Sigmoid colon (tissue), 7 donors: ENCODE results near the gene TWIST1. TPM values are rescaled to one million over a fixed set of nuclear protein-coding genes. Genes with fewer than 3 reads are reported as not detected.

Source experiments
- DNase-seq: peaks from one replicate; pipeline ENCODE4 v3.0.0-alpha.2; 2019
- H3K27ac ChIP-seq, 4 donors: fragments of 200-600 bp; sonication (generic); one replicate each; pipeline ENCODE4 v1.5.1; 2016 to 2019; ENCODE audit warnings: mild to moderate bottlenecking in 1 of 4
- H3K27me3 ChIP-seq, 3 donors: fragments of 200-600 bp; sonication (generic); one replicate each; pipeline ENCODE4 v1.5.1; 2019; ENCODE audit warnings: mild to moderate bottlenecking in 1 of 3
- H3K36me3 ChIP-seq, 4 donors: fragments of 200-600 bp; sonication (generic); one replicate each; pipeline ENCODE4 v1.5.1; 2016 to 2019
- H3K4me1 ChIP-seq, 4 donors: fragments of 200-600 bp; sonication (generic); one replicate each; pipeline ENCODE4 v1.5.1; 2017 to 2019
- H3K4me3 ChIP-seq, 4 donors: fragments of 200-600 bp; sonication (generic); one replicate each; pipeline ENCODE4 v1.5.1; 2017 to 2019; ENCODE audit warnings: mild to moderate bottlenecking in 2 of 4, moderate library complexity in 1 of 4
- H3K9me3 ChIP-seq, 4 donors: fragments of 200-600 bp in 3 of 4; sonication (generic) in 3 of 4; one replicate each; pipeline versions ENCODE4 v1.5.1 to v1.6.1; 2013 to 2019
- EP300 ChIP-seq, 4 donors: sonication (generic); formaldehyde crosslinking; IDR thresholded peaks; one replicate each; pipeline ENCODE4 v1.6.1; 2017; ENCODE audit warnings: antibody characterized with exemption in 4 of 4
- POLR2A ChIP-seq, 2 donors: fragments of 450-650 bp; IDR thresholded peaks; one replicate each; pipeline ENCODE4 v1.6.1; 2016; ENCODE audit warnings: antibody characterized with exemption in 2 of 2, mild to moderate bottlenecking in 2 of 2, moderate library complexity in 2 of 2
- POLR2AphosphoS5 ChIP-seq, 4 donors: sonication (generic); formaldehyde crosslinking; IDR thresholded peaks; one replicate each; pipeline ENCODE4 v1.6.1; 2017; ENCODE audit warnings: antibody characterized with exemption in 4 of 4
- WGBS, 2 donors: extraction: QIAGEN DNeasy Blood & Tissue Kit; methylation state at CpG; one replicate each; pipeline ENCODE4 v1.1.7; 2013; 5-methylcytosine and 5-hydroxymethylcytosine counted together
- intact Hi-C: fragments of 100-400 bp; cut with DNase I; formaldehyde crosslinking; loops from one replicate; pipeline ENCODE4 v1.15.1; 2023
- polyA plus RNA-seq, 3 donors: library from polyadenylated mRNA; stranded (reverse); fragments of 200-250 nt; gene quantifications; one replicate each; pipeline ENCODE4 v1.2.3, GENCODE V29; 2013
- total RNA-seq, 4 donors: library from RNA; depleted of rRNA; stranded (reverse); fragments of >200 nt; gene quantifications; one replicate each; pipeline ENCODE4 v1.1.0, GENCODE V29; 2016
- TF ChIP-seq, protein P1 (sequence below), 4 experiments: fragments of 450-650 bp in 3 of 4; fragments of 200-600 bp in 1 of 4; IDR thresholded peaks; one replicate each; pipeline ENCODE4 v1.5.1; 2016 to 2019; ENCODE audit warnings: antibody characterized with exemption in 4 of 4, mild to moderate bottlenecking in 3 of 4, moderate library complexity in 2 of 4
- donor health status: healthy with polysubstance abuse.
- donor health status: Bipolar disorder and iron deficiency.
- donor health status: healthy.

Gene TWIST1
- total and polyA plus RNA-seq, 7 donors: 1.0 to 17.8 (median 2.9) TPM; not detected in 1

DNA sequence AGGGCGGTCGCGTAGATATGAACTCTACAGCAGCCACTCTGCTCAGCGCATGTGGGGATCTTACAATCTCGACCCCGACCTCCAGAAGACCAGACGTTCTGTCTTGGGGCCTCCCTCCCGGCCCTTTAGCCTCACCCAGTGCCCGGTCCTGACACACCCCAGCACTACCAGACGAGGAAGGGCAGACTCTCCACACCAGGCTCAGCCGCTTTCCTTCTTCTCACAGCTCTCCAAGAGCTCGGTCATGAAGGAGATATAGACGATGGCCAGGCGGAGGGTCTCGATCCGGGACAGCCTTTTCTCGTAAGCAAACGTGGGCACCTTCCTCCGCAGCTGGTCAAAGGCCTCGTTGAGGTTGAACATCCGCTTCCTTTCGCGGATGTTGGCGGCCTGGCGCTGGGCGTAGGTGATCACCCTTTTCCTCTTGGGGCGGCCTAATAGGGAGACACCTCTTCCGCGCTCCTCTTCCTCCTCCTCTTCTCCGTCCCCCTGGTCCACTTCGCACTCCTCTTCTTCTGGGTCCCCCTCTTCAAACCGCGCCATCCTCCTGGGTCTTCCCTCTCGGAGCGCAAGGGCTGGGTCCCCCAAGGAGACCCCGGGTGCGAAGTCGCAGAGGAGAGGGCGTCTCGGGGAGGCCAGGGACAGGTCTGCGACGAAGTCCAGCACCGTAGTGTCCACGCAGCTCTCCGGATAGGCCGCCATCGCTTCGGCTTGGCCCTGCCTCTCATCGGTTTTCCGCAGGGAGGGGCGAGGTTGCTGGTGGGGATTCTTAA lies 27.4 kb upstream of the TWIST1 start, which contains the start of gene FERD3L:
TSS of gene FERD3L (minus strand) at position 761 of the 773 bp plus-strand sequence. CDS start at position 702, 59 bp downstream.
- Histone ChIP-seq H3K4me3 (peak within 1 kb of the TSS in 1 of 4 donors; percentile 13), H3K27me3 (peaks cover 8 to 53% (median 35%) of the 10 kb centered on the region in 3 donors), H3K36me3 (no peaks in the 10 kb centered on the region), H3K9me3 (no peaks in the 10 kb centered on the region), H3K27ac (no peak within 1 kb of the TSS), H3K4me1 (peaks cover 0 to 22% (median 8%) of the 10 kb centered on the region in 4 donors)
- peak; percentile 50 for DNase-seq
- intact Hi-C loops: no loop called here
- 7 to 29% methylated on average over 51 of the region's 51 CpGs for WGBS, 2 donors
- TF ChIP-seq POLR2AphosphoS5 (IDR thresholded peaks at IDR 0.05) (no peak), EP300 (IDR thresholded peaks at IDR 0.05) (no peak), POLR2A (IDR thresholded peaks at IDR 0.05) (no peak)

DNA sequence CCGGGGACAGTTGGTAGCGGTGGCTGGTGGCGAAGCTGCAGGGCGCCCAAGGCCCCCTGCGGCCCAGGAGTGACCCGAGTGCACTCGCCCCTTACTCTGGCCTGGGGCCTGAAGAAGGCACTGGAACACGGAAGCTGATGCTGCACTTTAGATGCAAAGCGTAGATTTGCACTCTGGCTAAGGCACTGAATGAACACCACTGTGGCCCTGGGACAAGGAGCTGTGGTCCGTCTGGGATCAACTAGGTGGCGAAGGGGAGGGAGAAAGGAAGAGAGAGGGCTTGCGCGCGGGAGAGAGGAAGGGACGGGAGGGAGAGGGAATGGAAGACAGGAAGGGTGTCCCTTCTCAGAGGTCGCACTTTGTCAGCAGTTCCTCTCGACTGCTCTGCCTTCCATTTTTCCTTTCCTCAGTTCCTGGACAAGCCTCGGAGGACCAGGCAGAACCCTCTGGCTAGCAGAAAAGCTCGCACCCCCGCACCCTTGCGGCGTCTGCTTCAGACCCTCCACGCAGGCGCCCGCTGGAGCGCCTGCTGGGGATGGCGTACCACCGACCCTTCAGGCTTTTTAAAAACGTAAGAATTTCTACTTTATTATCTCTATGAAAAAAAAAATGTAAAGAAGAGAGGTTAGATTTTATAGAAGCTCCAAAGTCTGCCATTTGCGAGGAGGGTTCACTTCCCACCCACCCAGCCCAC lies 26.6 kb upstream of the TWIST1 start:
- peaks cover 8 to 53% (median 35%) of the 10 kb centered on the region in 3 donors for H3K27me3 ChIP-seq
- H3K9me3 ChIP-seq: no peaks in the 10 kb centered on the region
- peak overlapping the region in 1 of 4 donors; percentile 13 for H3K4me3 ChIP-seq
- WGBS, 2 donors: 5 to 12% methylated on average over 30 of the region's 30 CpGs
- DNase-seq: no peak
- intact Hi-C loops: no loop called here
- no peak overlapping the region for H3K27ac ChIP-seq
- TF ChIP-seq EP300 (IDR thresholded peaks at IDR 0.05): no peak
- no peak for TF ChIP-seq POLR2AphosphoS5 (IDR thresholded peaks at IDR 0.05)
- TF ChIP-seq, protein P1, sequence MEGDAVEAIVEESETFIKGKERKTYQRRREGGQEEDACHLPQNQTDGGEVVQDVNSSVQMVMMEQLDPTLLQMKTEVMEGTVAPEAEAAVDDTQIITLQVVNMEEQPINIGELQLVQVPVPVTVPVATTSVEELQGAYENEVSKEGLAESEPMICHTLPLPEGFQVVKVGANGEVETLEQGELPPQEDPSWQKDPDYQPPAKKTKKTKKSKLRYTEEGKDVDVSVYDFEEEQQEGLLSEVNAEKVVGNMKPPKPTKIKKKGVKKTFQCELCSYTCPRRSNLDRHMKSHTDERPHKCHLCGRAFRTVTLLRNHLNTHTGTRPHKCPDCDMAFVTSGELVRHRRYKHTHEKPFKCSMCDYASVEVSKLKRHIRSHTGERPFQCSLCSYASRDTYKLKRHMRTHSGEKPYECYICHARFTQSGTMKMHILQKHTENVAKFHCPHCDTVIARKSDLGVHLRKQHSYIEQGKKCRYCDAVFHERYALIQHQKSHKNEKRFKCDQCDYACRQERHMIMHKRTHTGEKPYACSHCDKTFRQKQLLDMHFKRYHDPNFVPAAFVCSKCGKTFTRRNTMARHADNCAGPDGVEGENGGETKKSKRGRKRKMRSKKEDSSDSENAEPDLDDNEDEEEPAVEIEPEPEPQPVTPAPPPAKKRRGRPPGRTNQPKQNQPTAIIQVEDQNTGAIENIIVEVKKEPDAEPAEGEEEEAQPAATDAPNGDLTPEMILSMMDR (IDR thresholded peaks at IDR 0.05): no peak
- peaks cover 0 to 22% (median 8%) of the 10 kb centered on the region in 4 donors for H3K4me1 ChIP-seq
- H3K36me3 ChIP-seq: no peaks in the 10 kb centered on the region

DNA sequence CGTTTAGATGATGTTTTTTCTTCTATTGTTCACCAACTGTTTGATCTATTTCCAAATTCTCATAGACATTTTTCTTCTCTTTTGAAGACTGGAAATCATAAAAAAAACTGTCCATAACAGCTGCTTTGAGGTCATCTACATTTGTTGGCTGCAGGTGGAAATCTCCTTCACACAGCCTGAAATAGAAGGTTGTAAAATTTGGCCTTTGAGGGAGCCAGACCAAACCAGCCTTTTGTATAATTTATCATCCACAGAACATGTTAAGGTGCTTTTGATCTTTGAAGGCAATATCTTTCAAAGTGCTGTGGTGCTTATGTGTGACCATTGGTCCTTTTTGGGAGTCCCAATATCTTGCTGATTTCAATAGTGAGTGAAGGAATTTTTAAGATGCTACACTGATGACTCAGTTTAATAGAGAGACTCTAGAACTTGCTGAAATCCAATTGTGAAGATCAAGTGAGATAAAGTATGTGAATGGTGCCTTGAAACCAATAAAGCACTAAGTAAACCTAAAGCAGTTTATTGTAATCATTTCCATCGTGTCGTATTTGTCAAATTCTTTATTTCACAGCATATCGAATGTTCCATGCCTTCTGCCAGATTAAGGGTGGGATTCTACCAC lies 22.4 kb upstream of the TWIST1 start:
- peaks cover 0 to 23% (median 16%) of the 10 kb centered on the region in 3 donors for H3K27me3 ChIP-seq

DNA sequence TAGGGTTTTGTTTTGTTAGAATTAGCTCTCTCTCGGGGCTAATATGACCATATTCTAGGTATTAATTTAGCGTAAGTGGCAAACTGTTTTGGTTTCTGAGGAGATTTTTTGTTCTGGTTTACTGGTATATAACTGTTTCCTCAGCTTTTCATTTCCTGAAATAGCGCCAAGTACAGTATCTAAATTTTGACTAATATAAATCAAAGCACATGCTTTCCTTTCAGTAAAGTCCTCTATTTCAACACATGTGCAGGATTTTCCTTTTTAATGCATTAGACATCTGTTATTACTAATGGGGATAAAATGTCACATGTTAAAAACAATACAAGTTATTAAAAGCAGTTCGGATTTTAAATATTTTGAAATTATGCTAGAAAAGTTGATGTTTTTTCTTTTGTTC lies 16.4 kb upstream of the TWIST1 start:
- TF ChIP-seq POLR2AphosphoS5 (IDR thresholded peaks at IDR 0.05) (no peak), POLR2A (IDR thresholded peaks at IDR 0.05) (no peak), EP300 (IDR thresholded peaks at IDR 0.05) (no peak)
- TF ChIP-seq, protein P1 (IDR thresholded peaks at IDR 0.05): no peak
- H3K9me3 ChIP-seq: no peaks in the 10 kb centered on the region
- no peaks in the 10 kb centered on the region for H3K27me3 ChIP-seq
- H3K27ac ChIP-seq: no peak overlapping the region
- WGBS, 2 donors: 71 to 75% methylated on average over 4 of the region's 4 CpGs
- no peak for DNase-seq
- no peak overlapping the region for H3K4me3 ChIP-seq
- H3K4me1 ChIP-seq: no peaks in the 10 kb centered on the region
- intact Hi-C loops: no loop called here
- no peaks in the 10 kb centered on the region for H3K36me3 ChIP-seq

More for the DNA sequence above, 22.4 kb upstream of the TWIST1 start:
- no peak for DNase-seq
- WGBS, 2 donors: 75 to 83% methylated on average over 4 of the region's 4 CpGs
- TF ChIP-seq EP300 (IDR thresholded peaks at IDR 0.05) (no peak), POLR2AphosphoS5 (IDR thresholded peaks at IDR 0.05) (no peak), POLR2A (IDR thresholded peaks at IDR 0.05) (no peak)
- TF ChIP-seq, protein P1 (IDR thresholded peaks at IDR 0.05): no peak
- intact Hi-C loops: no loop called here
- H3K4me3 ChIP-seq: no peak overlapping the region
- H3K36me3 ChIP-seq: no peaks in the 10 kb centered on the region
- peaks cover 0 to 12% (median 6%) of the 10 kb centered on the region in 4 donors for H3K4me1 ChIP-seq
- H3K27ac ChIP-seq: no peak overlapping the region
- no peaks in the 10 kb centered on the region for H3K9me3 ChIP-seq

DNA sequence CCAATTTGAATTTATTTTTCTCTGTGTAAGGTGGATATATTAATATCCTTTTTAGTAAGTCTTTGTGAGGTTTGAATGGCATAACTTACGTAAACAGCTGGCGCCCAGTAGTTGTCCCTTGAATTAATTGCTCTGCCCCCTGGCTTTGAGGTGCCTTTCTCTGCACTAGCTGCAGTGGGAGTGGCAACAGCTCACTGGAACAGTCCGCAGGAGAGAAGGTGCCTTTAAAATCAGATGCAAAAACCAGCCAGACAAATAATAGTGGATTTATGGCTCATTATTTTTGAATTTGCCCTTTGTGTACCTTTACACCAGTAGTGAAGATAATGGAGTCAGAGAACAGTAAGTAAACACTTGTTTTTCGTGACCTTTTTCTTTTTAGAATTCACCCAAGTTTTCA lies 16.0 kb upstream of the TWIST1 start:
- intact Hi-C loops: no loop called here
- H3K36me3 ChIP-seq: no peaks in the 10 kb centered on the region
- no peaks in the 10 kb centered on the region for H3K27me3 ChIP-seq
- H3K4me3 ChIP-seq: no peak overlapping the region
- TF ChIP-seq, protein P1 (IDR thresholded peaks at IDR 0.05): no peak
- TF ChIP-seq POLR2AphosphoS5 (IDR thresholded peaks at IDR 0.05): no peak
- TF ChIP-seq EP300 (IDR thresholded peaks at IDR 0.05): no peak
- no peak for TF ChIP-seq POLR2A (IDR thresholded peaks at IDR 0.05)
- no peaks in the 10 kb centered on the region for H3K4me1 ChIP-seq
- no peaks in the 10 kb centered on the region for H3K9me3 ChIP-seq
- H3K27ac ChIP-seq: no peak overlapping the region
- DNase-seq: no peak
- 58 to 81% methylated on average over 4 of the region's 4 CpGs for WGBS, 2 donors
